Stimulated activated naive B cell treated with anti-CD40 and anti-IgM and Interleukin-4, amounts not matched to agents 10 μg/mL and 1 μg/mL and 100 μg/mL, for 72 hours (primary cell): ENCODE data around the gene PRSS36.
"Not testable (repeated sequence)": the region's sequence is repeated elsewhere in the genome, so short reads cannot be mapped to it uniquely, and the experiment has no call there.

Experiments
- ATAC-seq, 2 donors: fragments of 150-1000 bp; cut with Tn5 transposase; replicated peaks; 2 replicates each; pipeline ENCODE4 v1.10.0; 2021; ENCODE audit warnings: moderate library complexity in 1 of 2
- DNase-seq: peaks from one replicate; pipeline ENCODE4 v3.0.0; 2021
- H3K27ac Mint-ChIP-seq: one replicate; pipeline ENCODE4 v1.8.0; 2022; ENCODE audit warnings: mild to moderate bottlenecking, mixed read lengths
- H3K27me3 Mint-ChIP-seq, 2 donors: one replicate each; pipeline ENCODE4 v1.8.0; 2022; ENCODE audit warnings: mixed read lengths in 2 of 2
- H3K36me3 Mint-ChIP-seq, 2 donors: one replicate each; pipeline ENCODE4 v1.8.0; 2022; ENCODE audit warnings: mixed read lengths in 2 of 2, mild to moderate bottlenecking in 1 of 2
- H3K4me1 Mint-ChIP-seq, 2 donors: one replicate each; pipeline ENCODE4 v1.8.0; 2022; ENCODE audit warnings: mixed read lengths in 2 of 2, mild to moderate bottlenecking in 1 of 2
- H3K4me3 Mint-ChIP-seq, 2 donors: one replicate each; pipeline ENCODE4 v1.8.0; 2022; ENCODE audit warnings: mild to moderate bottlenecking in 2 of 2, mixed read lengths in 2 of 2, moderate library complexity in 1 of 2
- H3K9me3 Mint-ChIP-seq, 2 donors: one replicate each; pipeline ENCODE4 v1.8.0; 2022; ENCODE audit warnings: mixed read lengths in 2 of 2, mild to moderate bottlenecking in 1 of 2

PRSS36 gene

DNA sequence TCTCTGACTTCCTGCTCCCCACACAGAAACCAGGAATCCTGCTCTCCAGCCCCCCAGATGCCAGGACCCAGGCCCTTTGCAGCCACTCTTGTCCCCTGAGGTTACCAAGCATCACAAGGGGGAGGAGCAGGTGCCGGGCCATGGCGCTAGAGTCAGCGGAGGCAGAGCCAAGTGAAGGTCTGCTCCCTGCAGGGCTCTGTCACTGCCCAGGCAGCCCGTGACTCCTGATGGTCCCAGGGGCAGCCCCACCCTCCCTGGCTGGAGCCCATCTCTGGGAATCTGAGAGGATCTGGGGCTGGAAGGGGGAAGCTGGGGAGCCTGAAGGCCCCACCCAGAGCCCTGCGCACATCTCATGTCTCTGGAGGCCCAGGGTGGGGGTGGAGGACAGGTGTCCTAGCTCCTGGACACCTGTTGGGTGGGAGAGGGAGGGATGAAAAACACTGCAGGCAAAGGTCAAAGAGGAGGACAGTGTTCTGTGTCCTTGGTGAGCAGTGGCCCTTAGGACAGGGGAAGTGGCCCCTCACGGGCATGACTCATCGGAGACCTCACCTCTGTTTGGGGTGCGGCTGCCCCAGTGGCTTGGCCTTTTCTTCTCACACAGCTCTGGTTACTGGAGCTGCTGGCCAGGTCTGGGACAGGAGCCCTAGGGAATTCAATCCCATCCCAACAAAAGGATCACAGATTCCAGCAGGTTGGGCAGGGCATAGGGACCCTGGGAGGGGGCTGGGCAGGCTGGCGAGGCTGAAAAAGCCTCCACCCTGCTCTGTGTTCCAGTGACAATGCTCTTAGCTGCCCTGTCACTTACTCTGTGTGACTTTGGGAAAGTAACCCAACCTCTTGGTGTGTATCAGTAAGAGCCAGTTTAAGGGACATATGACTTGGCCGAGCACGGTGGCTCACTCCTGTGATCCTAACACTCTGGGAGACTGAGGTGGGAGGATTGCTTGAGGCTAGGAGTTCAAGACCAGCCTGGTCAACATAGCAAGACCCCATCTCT is at the start of gene PRSS36:
Gene PRSS36, minus strand, starts transcription at position 173 of the 997 bp plus-strand sequence. Its CDS starts 31 bp downstream, at position 142.
- no peak for ATAC-seq
- H3K9me3 Mint-ChIP-seq: no peaks in the 10 kb centered on the region
- peak within 1 kb of the TSS in 1 of 2 donors; percentile 5 for H3K4me3 Mint-ChIP-seq
- peaks cover 8 to 21% of the 10 kb centered on the region in 2 donors for H3K27me3 Mint-ChIP-seq
- no peaks in the 10 kb centered on the region for H3K36me3 Mint-ChIP-seq
- DNase-seq: no peak
- H3K4me1 Mint-ChIP-seq: no peaks in the 10 kb centered on the region
- no peak within 1 kb of the TSS for H3K27ac Mint-ChIP-seq

DNA sequence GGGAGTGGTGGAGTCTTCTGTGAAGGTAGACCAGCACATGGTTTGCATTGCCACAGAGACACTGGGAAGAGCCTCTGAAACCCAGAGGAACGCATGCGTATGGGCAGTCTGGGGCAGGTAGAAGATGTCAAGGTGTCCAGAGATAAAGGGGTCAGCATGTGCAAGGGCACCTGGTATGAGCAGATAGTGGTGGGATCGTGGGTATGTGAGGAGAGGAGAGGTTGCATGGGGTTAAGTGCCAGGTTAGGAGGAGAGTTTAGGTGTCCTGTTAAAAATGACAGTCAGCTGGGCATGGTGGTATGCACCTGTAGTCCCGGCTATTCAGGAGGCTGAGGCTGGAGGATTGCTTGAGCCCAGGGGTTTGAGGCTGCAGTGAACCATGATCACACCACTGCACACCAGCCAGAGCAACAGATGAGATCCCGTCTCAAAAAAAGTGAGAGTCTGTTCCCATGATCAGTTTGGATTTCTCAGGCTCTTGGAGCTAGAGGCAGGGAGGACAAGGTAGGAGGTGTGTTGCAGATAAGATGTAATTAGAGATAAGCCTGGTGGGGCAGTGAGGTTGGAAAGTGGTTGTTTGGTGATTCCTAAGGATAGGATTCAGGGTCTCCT is 49.7 kb upstream of the PRSS36 start:
- H3K4me3 Mint-ChIP-seq: peak overlapping the region in 1 of 2 donors; percentile 18
- no peaks in the 10 kb centered on the region for H3K9me3 Mint-ChIP-seq
- peaks cover 28 to 33% of the 10 kb centered on the region in 2 donors for H3K36me3 Mint-ChIP-seq
- ATAC-seq (no peak), DNase-seq (no peak)
- H3K27me3 Mint-ChIP-seq: no peaks in the 10 kb centered on the region
- peaks cover 36 to 64% of the 10 kb centered on the region in 2 donors for H3K4me1 Mint-ChIP-seq
- H3K27ac Mint-ChIP-seq: no peak overlapping the region

- ATAC-seq: no peak
- H3K4me3 Mint-ChIP-seq: peak overlapping the region in 1 of 2 donors; percentile 18
- no peaks in the 10 kb centered on the region for H3K9me3 Mint-ChIP-seq
Observed at GRCh38 chr16:31198207-31198882, 48.5 kb upstream of the PRSS36 start.

GRCh38 chr16:31196324-31197088 is 46.6 kb upstream of the PRSS36 start:
- no peaks in the 10 kb centered on the region for H3K9me3 Mint-ChIP-seq
- H3K4me1 Mint-ChIP-seq: peaks cover 28 to 50% of the 10 kb centered on the region in 2 donors
- no peak for ATAC-seq
- no peaks in the 10 kb centered on the region for H3K27me3 Mint-ChIP-seq
- H3K36me3 Mint-ChIP-seq: peaks cover 39 to 55% of the 10 kb centered on the region in 2 donors
- no peak overlapping the region for H3K4me3 Mint-ChIP-seq
- peak overlapping the region; percentile 77 for H3K27ac Mint-ChIP-seq
- no peak for DNase-seq

More at GRCh38 chr16:31198207-31198882, 48.5 kb upstream of the PRSS36 start:
- Mint-ChIP-seq H3K27ac (peak overlapping the region; percentile 90), H3K36me3 (peaks cover 34 to 44% of the 10 kb centered on the region in 2 donors), H3K4me1 (peaks cover 34 to 60% of the 10 kb centered on the region in 2 donors), H3K27me3 (no peaks in the 10 kb centered on the region)
- DNase-seq: no peak

- not testable (repeated sequence) for H3K27me3 Mint-ChIP-seq, ATAC-seq, H3K4me3 Mint-ChIP-seq, H3K9me3 Mint-ChIP-seq, DNase-seq
- Mint-ChIP-seq H3K4me1 (peaks cover 25 to 50% of the 10 kb centered on the region in 2 donors), H3K27ac (peak overlapping the region; percentile 77), H3K36me3 (peaks cover 44 to 61% of the 10 kb centered on the region in 2 donors)
Observed at GRCh38 chr16:31195861-31196260, 46.0 kb upstream of the PRSS36 start.

DNA sequence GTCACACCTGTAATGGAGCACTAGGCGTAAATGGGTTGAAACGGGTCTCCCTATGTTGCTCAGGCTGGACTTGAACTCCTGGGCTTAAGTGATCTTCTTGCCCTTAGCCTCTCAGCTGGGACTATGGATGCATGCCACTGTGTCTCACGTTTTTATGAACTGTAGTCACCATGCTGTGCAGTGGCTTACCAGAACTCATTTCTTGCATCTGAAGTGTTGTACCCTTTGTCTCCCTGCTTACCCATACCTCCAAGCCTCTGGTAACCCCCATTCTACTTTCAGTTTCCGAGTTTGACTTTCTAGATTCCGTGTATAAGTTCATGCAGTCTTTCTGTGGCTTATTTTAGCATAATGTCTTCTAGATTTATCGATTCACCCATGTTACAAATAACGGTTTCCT is 45.0 kb upstream of the PRSS36 start:
- H3K9me3 Mint-ChIP-seq: no peaks in the 10 kb centered on the region
- peaks cover 31 to 54% of the 10 kb centered on the region in 2 donors for H3K4me1 Mint-ChIP-seq
- ATAC-seq: no peak
- DNase-seq: no peak
- H3K4me3 Mint-ChIP-seq: no peak overlapping the region
- H3K27ac Mint-ChIP-seq: peak overlapping the region; percentile 47
- no peaks in the 10 kb centered on the region for H3K27me3 Mint-ChIP-seq
- H3K36me3 Mint-ChIP-seq: peaks cover 51 to 68% of the 10 kb centered on the region in 2 donors

DNA sequence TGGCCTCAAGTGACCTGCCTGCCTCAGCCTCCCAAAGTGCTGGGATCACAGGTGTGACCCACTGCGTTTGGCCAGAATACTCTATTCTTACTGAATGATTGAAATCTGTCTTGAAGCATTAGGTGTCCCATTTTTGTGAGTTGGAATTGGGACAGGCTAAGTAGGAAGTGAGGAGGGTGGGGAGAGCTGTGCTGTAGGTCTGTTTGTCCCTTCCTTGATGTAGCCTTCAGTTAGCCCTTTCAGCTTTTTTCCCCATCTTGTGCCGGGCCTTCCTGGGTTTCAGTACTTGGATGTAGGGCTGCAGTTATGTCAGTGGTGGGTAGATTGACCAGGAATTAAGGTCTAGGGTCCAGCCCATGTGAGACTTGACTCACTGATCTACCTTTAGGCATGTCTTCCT is 44.0 kb upstream of the PRSS36 start:
- H3K27me3 Mint-ChIP-seq: no peaks in the 10 kb centered on the region
- H3K27ac Mint-ChIP-seq: peak overlapping the region; percentile 59
- peaks cover 24 to 50% of the 10 kb centered on the region in 2 donors for H3K4me1 Mint-ChIP-seq
- H3K4me3 Mint-ChIP-seq: no peak overlapping the region
- peaks cover 52 to 70% of the 10 kb centered on the region in 2 donors for H3K36me3 Mint-ChIP-seq
- no peaks in the 10 kb centered on the region for H3K9me3 Mint-ChIP-seq
- DNase-seq: no peak
- no peak for ATAC-seq

DNA sequence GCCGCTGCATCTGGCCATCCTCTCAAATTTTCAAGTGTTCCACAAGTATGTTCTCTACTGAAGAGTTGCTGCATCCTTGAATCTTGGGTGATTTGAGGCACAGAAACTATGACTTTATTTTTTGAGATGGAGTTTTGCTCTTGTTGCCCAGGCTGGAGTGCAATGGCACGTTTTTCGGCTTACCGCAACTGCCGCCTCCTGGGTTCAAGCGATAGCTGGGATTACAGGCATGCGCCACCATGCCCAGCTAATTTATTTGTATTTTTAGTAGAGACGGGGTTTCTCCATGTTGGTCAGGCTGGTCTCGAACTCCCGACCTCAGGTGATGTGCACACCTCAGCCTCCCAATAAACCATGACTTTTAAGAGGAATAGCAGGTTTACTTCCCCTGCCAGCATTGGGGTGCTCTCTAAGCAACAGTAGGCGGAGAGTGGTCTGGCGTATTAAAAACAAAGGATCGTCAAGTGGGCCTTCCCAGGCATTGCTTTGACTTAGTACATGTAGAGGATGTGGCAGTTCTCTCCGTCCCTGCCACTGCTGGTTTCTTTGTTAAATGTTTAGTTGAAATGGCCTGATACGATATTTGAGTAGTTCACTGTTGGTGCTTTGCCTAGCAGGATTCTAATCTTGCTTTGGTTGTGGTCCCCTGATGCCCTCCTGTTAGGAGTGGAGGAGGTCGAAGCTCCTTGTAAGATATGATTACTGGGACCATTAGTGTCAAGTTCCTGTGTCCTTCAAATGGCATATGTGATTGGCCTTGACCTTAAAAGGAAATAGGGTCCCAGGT is 43.2 kb upstream of the PRSS36 start:
- Mint-ChIP-seq H3K4me1 (peaks cover 21 to 45% of the 10 kb centered on the region in 2 donors), H3K4me3 (no peak overlapping the region), H3K36me3 (peaks cover 50 to 72% of the 10 kb centered on the region in 2 donors), H3K27ac (no peak overlapping the region), H3K27me3 (no peaks in the 10 kb centered on the region), H3K9me3 (no peaks in the 10 kb centered on the region)
- no peak for DNase-seq
- no peak for ATAC-seq

- Mint-ChIP-seq H3K4me3 (no peak overlapping the region), H3K27me3 (no peaks in the 10 kb centered on the region), H3K36me3 (peaks cover 59 to 79% of the 10 kb centered on the region in 2 donors), H3K9me3 (no peaks in the 10 kb centered on the region), H3K27ac (peak overlapping the region; percentile 73), H3K4me1 (peaks cover 27 to 55% of the 10 kb centered on the region in 2 donors)
- no peak for ATAC-seq
- no peak for DNase-seq
Observed at GRCh38 chr16:31191697-31192428, 42.0 kb upstream of the PRSS36 start.

- Mint-ChIP-seq H3K36me3 (peaks cover 60 to 82% of the 10 kb centered on the region in 2 donors), H3K27me3 (no peaks in the 10 kb centered on the region), H3K27ac (peak overlapping the region; percentile 71), H3K9me3 (no peaks in the 10 kb centered on the region), H3K4me1 (peaks cover 31 to 59% of the 10 kb centered on the region in 2 donors), H3K4me3 (no peak overlapping the region)
- ATAC-seq: no peak
- no peak for DNase-seq
Observed at GRCh38 chr16:31190818-31191444, 41.1 kb upstream of the PRSS36 start.

GRCh38 chr16:31190061-31190460 is 40.2 kb upstream of the PRSS36 start:
- peaks cover 36 to 67% of the 10 kb centered on the region in 2 donors for H3K4me1 Mint-ChIP-seq
- ATAC-seq: no peak
- H3K36me3 Mint-ChIP-seq: peaks cover 66 to 85% of the 10 kb centered on the region in 2 donors
- no peak for DNase-seq
- H3K27ac Mint-ChIP-seq: peak overlapping the region; percentile 34
- peak overlapping the region in 1 of 2 donors; percentile 27 for H3K4me3 Mint-ChIP-seq
- H3K9me3 Mint-ChIP-seq: no peaks in the 10 kb centered on the region
- no peaks in the 10 kb centered on the region for H3K27me3 Mint-ChIP-seq

- DNase-seq (no peak), ATAC-seq (no peak)
- no peak overlapping the region for H3K27ac Mint-ChIP-seq
- H3K9me3 Mint-ChIP-seq: no peaks in the 10 kb centered on the region
- no peak overlapping the region for H3K4me3 Mint-ChIP-seq
- H3K27me3 Mint-ChIP-seq: no peaks in the 10 kb centered on the region
- H3K4me1 Mint-ChIP-seq: peaks cover 40 to 72% of the 10 kb centered on the region in 2 donors
- peaks cover 70 to 87% of the 10 kb centered on the region in 2 donors for H3K36me3 Mint-ChIP-seq
Observed at GRCh38 chr16:31189412-31189778, 39.5 kb upstream of the PRSS36 start.
